Caki2 (cell line): ENCODE measurements around the gene KLHDC7B. TPM values are rescaled to one million over a fixed set of nuclear protein-coding genes. Genes with fewer than 3 reads are reported as not detected.

ENCODE experiments used
- total RNA-seq: library from RNA; depleted of rRNA; stranded (reverse); fragments of >200 nt; shearing (Covaris generic); gene quantifications from 2 replicates; pipeline ENCODE4 v1.2.3, GENCODE V29; 2014; ENCODE audit warnings: low replicate concordance; rRNA removed

KLHDC7B gene
- total RNA-seq, 1 experiment from 2014 or later, result not detected

Other genes with a start within 250 kb of the KLHDC7B start
- gene PLXNB2, start 238.3 kb upstream of the KLHDC7B start, total RNA-seq, result 300 and 353 TPM in 2 replicates
- gene DENND6B, start 218.9 kb upstream of the KLHDC7B start, total RNA-seq, result 7.8 and 24.4 TPM in 2 replicates
- 51.5 and 72.7 TPM in 2 replicates for gene PPP6R2, start 202.6 kb upstream of the KLHDC7B start, total RNA-seq
- gene SBF1, start 70.9 kb upstream of the KLHDC7B start, total RNA-seq, result 74.3 and 84.8 TPM in 2 replicates
- 4.6 and 5.0 TPM in 2 replicates for gene ADM2, start 64.4 kb upstream of the KLHDC7B start, total RNA-seq
- gene MIOX, start 59.0 kb upstream of the KLHDC7B start, total RNA-seq, result 1.9 TPM in 1 of 2 replicates, not detected in the other
- gene LMF2, start 38.2 kb upstream of the KLHDC7B start, total RNA-seq, result 112 and 117 TPM in 2 replicates
- gene NCAPH2, start 37.7 kb upstream of the KLHDC7B start, total RNA-seq, result 133 and 152 TPM in 2 replicates
- 4.9 TPM in 1 of 2 replicates, not detected in the other for gene SCO2, start 20.3 kb upstream of the KLHDC7B start, total RNA-seq
- gene TYMP, start 15.9 kb upstream of the KLHDC7B start, total RNA-seq, result 104 and 118 TPM in 2 replicates
- not detected in 2 replicates for gene SYCE3, start 17.0 kb downstream of the KLHDC7B start, total RNA-seq
- gene CPT1B, start 32.5 kb downstream of the KLHDC7B start, total RNA-seq, result 0.35 and 10.4 TPM in 2 replicates
- gene CHKB, start 37.0 kb downstream of the KLHDC7B start, total RNA-seq, result 21.9 and 32.2 TPM in 2 replicates
- gene MAPK8IP2, start 54.9 kb downstream of the KLHDC7B start, total RNA-seq, result 3.0 and 5.5 TPM in 2 replicates
- 32.4 and 49.5 TPM in 2 replicates for gene ARSA, start 82.3 kb downstream of the KLHDC7B start, total RNA-seq
- 1.1 and 2.3 TPM in 2 replicates for gene SHANK3, start 126.9 kb downstream of the KLHDC7B start, total RNA-seq
- gene ACR, start 192.3 kb downstream of the KLHDC7B start, total RNA-seq, result not detected in 2 replicates
- gene RABL2B, start 237.7 kb downstream of the KLHDC7B start, total RNA-seq, result 20.3 and 25.6 TPM in 2 replicates